Activated T-cell treated with anti-CD3 and anti-CD28 coated beads, Interleukin-2, amount 50 U/mL, for 1 hour (primary cell): ENCODE measurements around the gene GAB4.
"Not testable (repeated sequence)": the region's sequence is repeated elsewhere in the genome, so short reads cannot be mapped to it uniquely, and the experiment has no call there.

Experiments
- DNase-seq: peaks from one replicate; pipeline ENCODE4 v3.0.0-alpha.2; 2020

GAB4 gene, protein sequence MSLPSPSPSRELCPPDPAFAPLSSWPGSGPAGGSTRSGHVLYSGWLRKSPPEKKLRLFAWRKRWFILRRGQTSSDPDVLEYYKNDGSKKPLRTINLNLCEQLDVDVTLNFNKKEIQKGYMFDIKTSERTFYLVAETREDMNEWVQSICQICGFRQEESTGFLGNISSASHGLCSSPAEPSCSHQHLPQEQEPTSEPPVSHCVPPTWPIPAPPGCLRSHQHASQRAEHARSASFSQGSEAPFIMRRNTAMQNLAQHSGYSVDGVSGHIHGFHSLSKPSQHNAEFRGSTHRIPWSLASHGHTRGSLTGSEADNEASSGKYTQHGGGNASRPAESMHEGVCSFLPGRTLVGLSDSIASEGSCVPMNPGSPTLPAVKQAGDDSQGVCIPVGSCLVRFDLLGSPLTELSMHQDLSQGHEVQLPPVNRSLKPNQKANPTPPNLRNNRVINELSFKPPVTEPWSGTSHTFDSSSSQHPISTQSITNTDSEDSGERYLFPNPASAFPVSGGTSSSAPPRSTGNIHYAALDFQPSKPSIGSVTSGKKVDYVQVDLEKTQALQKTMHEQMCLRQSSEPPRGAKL

DNA sequence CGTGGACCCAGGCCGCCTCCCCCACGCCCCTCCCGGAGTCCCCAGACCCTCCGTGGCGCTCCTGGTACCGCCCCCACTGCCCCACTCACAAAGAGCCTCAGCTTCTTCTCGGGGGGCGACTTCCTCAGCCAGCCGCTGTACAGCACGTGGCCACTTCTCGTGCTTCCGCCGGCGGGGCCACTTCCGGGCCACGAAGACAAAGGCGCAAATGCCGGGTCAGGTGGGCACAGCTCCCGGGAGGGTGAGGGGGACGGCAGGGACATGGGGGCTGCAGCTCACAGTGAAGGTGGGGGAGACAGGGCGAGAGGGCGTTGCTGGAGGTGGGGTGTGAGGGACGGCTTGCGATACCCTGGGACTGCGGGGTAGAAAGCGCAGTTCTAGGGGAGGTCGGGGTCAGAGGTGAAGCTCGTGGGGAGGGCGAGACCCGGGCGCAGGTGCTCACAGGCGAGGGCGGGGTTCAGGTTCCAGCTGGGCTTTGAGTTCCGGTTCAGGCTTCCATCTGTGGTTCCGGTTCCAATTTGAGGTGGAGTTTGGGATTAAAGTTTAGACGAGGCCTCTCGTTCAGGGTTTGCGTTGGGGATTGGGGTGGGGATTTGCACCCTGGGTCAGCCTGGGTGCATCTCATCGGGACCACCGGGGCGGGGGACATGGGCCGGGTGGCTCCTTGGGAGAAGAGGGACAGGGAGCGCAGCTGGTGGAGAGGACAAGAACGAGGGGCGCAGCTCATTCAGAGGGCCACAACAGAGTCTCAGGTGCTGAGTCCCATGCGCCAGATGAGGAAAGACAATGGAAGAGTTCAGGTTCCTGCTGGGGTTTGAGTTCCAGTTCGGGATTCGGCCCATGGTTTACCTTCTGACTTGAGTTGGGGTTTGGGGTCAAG lies at the start of gene GAB4:
TSS of gene GAB4 (minus strand) at position 371 of the 880 bp plus-strand sequence. CDS start at position 263, 108 bp downstream.
- no peak for DNase-seq

DNA sequence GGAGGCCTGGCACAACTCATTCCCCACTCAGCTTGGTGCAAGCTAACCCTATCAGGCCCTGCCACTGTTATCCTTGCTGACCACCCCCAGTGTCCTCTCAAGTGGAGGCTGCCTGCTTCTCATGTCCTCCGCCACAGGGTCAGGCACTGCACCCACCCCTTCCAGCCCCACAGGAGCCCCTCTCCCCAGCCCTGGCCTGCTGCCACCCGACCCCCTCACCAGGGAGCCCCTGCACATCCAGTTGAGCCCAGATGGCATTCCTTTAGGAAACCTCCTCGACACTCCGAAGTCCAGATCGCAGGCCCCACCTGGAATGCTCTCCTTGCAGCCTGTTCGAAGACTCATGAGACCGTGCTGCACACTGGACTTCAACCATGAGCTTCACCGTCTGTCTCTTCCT lies 48.8 kb upstream of the GAB4 start:
- DNase-seq, result no peak

DNA sequence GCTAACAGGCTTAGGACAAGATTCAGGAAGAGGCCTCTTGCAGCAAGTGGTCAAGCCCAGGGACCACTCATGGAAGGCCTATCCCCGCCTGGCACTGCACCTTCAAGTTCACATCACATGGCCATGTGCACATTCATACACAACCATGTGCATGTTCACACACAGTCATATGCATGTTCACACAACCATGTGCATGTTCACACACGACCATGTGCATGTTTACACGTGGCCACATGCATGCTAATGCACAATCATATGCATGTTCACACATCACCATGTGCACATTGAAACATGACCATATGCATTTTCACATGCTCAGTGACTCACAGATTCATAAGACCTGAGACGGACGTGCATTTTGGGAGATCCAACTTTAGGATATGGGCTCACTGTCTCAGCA lies 48.0 kb upstream of the GAB4 start:
- DNase-seq, result no peak

DNA sequence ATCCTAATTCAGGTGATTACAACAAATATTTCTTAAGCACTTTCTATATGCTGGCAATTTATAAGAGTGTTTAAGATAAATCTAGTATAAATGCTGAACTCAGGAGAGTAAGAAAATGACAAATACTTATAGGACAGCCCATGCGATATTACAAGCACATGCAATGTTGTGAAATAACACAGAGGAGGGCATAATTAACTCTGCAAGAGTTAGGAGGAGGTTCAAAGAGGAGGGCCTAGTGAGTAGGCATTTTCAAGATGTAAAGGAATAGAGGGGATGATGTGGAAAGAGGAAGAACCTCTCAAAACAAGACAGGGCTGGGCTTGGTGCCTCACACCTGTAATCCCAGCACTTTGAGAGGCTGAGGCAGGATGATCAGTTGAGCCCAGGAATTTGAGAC lies 39.6 kb upstream of the GAB4 start:
- DNase-seq, result no peak

DNA sequence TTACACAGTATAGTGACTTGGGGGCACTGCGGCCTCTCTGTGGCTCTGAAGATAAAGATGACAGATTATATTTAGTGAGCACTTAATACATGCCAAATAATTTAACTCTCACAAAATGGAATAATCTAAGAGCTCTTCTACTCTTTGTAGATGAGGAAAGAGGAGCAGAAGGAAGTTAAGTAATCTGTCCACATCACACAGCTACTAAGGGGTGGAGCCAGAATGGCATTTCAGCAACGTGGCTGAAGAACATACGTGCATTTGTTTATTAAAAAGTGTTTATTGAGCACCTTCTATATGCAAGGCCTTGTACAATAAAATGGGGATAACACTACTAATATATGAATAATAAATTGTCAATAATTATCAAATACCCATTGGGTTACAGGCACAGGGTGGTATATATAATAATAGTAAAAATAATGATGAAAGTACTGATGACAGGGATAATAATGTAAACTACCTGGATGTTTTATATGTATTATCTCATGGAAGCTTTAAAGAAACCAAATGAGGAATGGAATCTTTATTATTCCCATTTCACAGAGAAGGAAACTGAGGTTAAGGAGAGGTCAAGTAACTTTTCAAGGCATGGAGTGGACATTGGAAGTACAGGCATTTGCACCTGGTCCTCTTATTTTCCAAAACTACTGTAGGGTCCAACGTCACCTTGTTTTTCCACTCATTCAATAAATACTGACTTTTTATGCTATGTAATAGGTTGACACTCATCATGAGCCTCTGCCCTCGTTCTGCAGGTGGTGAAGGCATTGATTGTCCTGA lies 38.7 kb upstream of the GAB4 start:
- DNase-seq, result no peak

DNA sequence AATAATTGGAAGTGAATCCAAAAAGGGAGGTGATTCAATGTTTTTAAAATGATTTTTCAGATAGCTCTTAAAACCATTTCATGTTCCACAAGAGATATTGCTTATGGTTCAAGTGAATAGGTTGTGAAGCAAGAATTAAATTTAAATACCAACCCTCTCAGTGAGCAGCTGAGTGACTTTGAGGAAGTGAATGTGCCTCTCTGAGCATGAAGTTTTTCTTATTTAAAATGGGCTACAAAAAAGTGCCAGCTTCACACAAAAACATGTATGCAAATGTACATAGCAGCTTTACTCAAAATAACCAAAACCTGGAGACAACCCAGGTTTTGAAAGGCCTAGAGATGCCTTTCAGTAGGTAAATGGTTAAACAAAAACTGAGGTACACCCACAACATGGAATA lies 35.5 kb upstream of the GAB4 start:
- DNase-seq, result no peak

DNA sequence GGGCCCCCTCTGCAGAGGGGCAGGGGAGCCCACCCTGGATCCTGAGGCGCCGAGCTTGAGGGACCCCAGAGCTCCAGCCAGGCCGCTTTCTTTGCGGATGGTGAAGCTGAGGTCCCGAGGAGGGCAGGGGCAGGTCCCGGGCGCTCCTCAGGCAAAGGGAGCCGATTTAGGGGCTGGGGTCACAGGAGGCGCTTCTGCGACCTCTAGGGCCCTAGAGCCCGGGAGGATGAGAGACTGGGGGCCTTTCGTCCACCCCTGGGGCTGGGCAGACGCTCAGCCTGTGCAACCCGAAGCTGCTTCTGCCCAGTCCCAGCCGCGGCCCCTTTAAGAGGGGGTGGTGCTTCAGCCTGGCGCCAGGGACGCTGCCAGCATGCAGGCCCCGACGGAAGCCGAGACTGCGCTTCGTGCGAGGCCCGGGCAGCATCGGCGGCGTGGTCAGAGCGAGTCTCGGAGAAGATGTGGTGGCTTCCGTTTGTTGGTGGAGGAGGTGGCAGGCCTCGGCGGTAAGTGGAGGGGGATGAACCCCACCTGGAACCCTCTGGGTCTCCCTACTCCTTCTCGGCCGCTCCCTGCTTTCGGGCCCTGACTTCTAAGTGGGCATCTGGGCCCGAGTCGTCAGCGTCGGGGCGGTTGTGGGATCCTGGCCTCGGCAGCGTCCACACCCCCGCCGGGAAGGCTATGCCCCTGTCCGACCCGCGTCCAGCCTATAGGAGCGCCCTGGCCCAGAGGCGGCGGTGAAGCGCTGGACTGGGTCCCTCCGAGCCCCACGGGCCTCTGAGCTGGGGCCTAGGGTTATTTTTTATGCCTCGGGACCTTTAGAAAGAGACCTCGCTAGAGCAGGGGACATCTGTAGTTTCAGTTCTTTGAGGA lies 29.1 kb upstream of the GAB4 start:
- peak; percentile 24 for DNase-seq

DNA sequence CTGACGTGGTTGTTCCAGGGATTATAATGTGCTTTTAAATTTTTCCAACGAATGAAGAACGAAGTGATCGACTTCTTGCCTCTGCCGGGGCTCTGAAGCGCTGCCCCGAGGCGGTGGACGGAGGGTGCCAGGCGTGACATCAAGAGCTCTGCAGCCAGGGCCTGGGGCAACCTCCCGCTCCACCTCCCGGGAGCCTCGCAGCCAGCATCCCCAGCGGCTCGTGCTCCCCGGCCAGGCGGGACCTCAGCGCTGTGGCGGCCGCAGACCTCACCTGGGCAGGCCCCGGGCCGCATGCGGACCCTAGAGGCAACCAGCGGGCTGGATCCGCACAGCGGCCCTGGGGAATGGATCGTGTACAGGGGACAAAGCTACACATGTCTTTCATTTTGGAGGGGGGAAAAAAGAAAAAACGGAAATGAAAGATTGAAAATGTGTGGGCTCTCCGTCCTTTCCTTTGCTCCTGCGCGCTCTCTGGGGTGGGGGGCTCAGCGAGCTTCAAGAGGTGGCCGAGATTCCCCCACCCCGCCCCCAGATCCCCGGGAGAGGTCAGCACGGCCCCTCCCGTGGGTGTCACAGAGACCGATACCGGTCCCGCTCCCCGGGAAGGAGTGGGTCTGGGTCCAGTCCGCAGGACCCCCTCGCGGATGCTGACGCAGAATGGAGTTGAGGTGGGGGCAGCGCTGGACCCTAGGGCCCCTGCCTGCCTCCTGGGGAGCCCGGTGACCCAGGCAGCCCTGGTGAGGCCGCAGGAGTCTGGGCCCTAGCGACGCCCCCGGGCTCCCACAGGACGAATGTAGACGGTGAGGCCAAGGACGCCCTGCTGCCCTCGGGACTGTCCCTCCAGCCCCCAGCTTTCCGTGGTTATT lies 28.2 kb upstream of the GAB4 start:
- DNase-seq, result not testable (repeated sequence)

DNA sequence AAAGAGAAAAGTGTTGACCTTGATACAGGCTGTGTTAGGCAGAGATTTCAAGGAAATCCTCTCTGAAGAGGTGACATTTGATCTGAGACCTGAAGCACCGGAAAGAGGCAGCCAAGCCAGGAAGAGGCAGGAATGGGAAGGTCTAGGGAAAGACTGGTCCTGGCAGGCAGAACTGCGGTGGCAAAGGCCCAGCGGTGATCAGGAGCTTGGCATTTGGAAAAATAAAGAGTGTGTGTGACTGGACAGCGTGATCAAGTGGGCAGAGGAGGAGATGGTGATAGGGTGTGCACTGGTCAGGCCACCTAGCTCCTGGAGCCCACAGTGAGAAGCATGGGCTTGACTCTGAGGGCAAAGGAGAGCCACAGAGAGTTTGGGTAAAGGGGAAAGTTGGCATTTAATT lies 27.2 kb upstream of the GAB4 start:
- DNase-seq, result no peak

DNA sequence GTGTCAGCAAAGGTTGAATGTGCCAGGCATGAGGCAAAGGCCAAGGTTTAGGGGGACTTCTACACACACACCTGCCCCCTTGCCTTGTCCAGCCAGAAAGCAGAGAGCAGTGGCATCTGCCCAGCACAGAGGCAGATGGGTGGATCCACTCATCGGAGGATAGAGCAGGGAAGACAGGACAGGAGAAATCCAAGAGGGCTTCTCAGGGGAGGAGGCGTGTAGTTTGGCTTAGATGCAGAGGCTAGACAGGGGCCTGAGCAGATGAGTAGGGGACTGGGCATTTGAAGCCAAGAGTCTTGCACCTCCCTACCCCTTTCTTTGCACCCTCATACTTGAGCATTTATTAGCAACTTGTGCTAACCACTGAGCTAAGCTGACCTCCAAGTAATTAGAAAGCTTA lies 26.5 kb upstream of the GAB4 start:
- DNase-seq, result not testable (repeated sequence)

DNA sequence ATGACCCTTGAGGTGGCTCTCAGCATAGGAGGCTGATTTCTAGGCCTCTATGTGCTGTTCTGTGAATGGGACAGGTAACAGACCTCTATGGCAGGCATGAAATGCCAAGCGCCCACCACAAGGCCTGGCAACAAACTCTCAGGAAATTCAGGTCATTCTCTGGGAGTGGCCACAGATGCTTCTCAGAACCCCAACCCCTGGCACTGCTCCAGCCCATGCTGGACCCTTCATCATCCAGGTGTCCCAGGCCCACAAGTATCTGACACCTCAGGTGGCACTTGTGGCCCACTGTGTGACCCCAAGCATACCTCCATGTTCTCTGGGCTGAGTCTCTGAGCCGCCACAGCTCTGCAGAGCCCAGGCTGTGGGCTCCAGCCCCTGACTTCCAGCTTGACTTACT lies 24.3 kb upstream of the GAB4 start:
- not testable (repeated sequence) for DNase-seq

DNA sequence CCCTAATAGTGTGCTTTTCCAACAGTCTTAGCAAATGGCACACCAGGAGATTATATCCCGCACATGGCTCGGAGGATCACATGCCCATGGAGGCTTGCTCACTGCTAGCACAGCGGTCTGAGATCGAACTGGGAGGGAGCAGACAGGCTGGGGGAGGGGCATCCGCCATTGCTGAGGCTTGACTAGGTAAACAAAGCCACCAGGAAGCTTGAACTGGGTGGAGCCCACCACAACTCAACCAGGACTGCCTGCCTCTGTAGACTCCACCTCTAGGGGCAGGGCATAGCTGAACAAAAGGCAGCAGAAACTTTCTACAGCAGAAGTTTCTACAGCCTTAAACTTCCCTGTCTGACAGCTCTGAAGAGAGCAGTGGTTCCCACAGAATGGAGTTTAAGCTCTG lies 16.4 kb upstream of the GAB4 start:
- not testable (repeated sequence) for DNase-seq

DNA sequence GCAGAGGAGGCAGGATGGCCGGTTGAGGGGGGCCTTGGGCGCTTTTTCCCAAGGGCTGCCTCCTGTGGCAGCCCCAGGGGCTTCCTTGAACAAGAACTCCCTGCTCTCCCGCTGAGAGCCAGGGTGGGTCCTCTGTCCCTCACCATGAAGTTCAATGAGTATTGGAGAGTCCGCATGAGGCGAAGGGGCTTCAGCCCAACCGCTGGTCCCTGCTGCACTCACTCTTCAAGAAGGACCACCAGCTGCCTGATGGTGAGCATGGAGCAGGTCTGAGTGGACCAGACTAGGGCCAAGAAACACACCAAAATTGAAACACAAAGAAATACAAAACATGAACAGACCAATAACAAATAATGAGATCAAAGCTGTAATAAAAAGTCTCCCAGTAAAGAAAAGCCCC lies 7.5 kb upstream of the GAB4 start:
- DNase-seq, result not testable (repeated sequence)

DNA sequence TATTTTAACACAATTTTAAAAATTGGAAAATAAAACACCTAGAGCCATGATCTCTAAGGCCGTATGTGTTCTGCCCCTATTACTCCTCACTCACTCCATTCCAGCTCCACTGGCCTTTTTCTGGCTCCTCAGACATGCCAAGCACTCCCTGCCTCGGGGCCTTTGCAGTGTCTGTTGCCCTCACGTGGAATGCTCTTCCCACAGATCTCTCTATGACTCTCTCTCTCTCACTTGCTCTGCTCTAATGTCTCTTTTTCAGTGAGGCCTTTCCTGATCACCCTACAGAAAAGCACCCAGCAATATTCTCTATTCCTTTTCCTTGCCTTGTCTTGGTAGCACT lies 6.0 kb upstream of the GAB4 start:
- not testable (repeated sequence) for DNase-seq

DNA sequence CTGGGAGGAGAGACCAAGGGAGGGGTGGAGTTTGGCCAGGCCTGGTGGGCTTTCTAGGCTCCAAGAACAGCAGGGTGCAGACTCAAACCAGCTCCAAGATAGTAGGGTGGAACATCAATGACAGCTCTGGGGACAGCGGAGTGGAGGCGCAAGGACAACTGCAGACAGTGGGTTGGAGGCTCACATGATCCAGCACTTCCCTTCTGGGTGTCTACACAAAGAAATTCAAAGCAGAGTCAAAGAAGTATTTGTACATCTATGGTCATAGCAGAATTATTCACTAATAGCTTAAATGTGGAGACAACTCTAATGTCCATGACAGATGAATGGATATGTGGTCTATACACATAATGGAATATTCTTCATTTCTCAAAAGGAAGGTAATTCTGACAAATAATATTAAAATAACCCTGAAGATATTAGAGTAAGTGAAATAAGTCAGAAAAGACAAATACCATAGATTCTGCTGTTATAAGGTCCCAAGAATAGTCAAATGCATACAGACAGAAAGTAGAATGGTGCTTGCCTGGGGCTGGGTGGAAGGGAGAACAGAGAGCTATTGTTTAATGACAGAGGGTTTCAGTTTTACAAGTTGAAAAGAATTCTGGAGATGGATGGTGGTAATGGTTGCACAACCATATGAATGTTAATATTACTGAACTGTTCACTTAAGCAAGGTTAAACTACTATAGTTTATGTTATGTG lies 5.5 kb upstream of the GAB4 start:
- no peak for DNase-seq

DNA sequence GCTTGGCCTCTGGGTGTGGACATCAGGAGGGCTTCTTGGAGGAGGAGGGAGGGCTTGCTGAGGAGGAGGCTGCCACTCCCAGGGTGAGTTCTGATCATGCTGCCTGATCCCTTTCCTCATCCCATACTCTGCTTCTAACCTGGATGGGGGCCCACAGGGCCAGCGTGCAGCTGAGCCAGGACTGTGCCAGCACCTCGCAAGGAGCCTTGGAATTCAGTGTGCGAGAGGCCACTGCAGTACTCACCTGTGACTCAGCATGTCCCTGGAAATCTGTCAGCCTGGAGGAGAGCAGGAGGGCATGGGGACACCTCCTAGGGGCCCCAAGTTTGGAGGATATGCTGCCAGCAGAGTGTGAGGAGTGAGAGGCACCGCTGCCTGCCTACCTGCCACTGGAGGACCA lies 4.2 kb upstream of the GAB4 start:
- DNase-seq, result no peak

DNA sequence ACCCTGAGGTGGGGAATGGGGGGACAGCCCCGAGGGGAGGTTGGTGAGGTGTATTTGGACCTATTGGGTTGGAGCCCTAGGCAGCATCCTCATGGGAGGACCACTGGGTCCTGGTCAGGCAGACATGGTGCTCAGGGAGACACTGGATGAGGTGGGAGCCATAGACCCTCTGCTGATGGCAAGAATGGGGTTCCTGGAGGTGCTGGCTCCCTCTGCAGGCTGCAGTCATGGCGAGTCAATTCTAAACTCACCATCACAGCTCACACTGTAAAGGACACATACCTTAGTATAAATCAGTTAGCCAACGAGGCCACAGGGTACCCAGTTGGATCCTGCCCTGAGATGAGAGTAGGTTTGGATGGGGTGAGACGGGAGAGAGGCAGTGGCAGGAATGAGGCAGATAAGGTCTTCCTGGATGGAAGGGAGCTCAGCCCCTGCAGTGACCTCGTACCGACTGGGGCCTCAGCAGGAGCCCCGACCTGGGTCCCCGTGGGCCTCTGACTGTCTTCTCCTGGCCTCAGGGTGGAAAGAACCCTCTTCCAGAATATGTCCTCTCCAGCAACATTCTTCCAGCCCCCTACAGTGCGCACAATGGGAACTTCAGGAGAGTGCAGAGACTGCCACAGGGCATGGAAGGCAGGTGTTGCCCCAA lies 1.7 kb upstream of the GAB4 start:
- DNase-seq, result no peak

DNA sequence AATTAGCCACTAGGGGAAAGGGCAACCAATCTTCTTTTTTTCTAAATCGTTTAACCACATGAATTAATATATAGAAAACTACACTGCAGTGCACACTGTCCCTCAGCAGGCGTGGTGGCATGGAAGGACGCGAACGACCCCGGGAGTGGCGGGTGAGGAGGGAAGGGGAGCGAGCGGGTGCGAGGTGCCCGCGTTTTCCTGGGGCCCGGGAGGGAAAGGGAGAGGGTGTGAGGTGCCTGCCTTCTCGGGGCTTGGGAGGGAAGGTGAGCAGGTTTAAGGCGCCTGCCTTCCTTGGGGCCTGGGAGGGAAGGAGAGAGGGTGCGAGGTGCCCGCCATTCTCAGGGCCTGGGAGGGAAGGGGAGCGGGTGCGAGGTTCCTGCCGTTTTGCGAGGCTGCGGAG lies 765 bp downstream of the GAB4 start:
- DNase-seq, result no peak

DNA sequence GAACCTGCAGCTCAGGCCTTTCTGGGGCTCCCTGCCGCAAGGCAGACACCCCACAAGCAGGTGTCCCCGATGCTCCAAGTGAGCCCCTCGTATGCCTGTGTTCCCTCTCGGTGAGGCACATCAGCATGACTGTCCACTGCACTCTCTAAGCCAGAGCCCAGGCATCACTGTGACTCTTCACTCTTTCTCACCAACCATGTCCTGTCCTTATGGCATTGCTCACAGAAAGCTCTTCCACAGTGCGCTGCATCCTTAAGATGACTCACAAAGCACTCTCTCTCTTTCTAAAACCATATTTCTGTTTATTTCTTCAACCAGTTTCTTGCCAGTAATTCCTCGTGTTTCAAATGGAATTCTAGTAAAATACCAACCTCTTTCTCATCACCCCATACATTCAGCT lies 18.1 kb downstream of the GAB4 start:
- no peak for DNase-seq

DNA sequence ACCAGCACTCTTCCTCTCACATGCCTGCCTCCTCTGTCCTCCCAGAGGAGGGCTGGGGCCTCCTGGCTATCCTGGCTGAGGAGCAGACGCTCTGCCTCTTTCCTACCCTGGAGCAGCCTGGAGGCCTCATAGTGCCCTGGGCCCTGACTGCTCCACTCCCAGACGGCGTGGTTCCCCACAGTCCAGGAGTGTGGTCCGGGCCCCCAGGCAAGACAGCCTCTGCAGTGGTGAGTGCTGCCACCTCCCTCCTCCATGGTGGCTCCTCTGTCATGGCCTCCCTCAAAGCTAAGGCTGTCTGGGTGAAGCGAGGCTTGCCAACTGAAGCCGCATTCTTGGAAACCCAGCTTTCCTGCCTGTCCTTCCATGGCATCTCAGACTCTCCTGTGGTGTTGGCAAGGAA lies 19.8 kb downstream of the GAB4 start:
- DNase-seq, result no peak
